Testis (tissue), 2 donors: ENCODE measurements around the gene LRRC7.

Source experiments
- CTCF ChIP-seq, 3 experiments: fragments of 450-650 bp in 2 of 3; fragments of 200-600 bp in 1 of 3; sonication (generic) in 1 of 3; IDR thresholded peaks; one replicate each; pipeline ENCODE4 v1.5.1; 2016 to 2019; ENCODE audit warnings: antibody characterized with exemption in 3 of 3, mild to moderate bottlenecking in 2 of 3, moderate library complexity in 1 of 3
- POLR2A ChIP-seq: fragments of 450-650 bp; IDR thresholded peaks from one replicate; pipeline ENCODE4 v1.6.1; 2017; ENCODE audit warnings: antibody characterized with exemption, mild to moderate bottlenecking, moderate library complexity

GRCh38 chr1:69993810-69994209 lies 426.1 kb downstream of the LRRC7 start:
- no peak for TF ChIP-seq POLR2A
- TF ChIP-seq CTCF (IDR thresholded peaks at IDR 0.05) = no peak
